B cell (primary cell): ENCODE measurements around the gene RCBTB2. TPM values are rescaled to one million over a fixed set of nuclear protein-coding genes. Genes with fewer than 3 reads are reported as not detected.

ENCODE experiments used
- ATAC-seq: fragments of 200-7000 bp; cut with Tn5 transposase; one replicate; pipeline ENCODE4 v1.10.0; 2021; ENCODE audit warnings: low read depth, mild to moderate bottlenecking, moderate number of reproducible peaks, moderate library complexity
- CTCF ChIA-PET: fragments of 350-600 bp; sonication (Branson Sonifier 250); formaldehyde crosslinking; loops from one replicate; lab custom pipeline; 2021; ENCODE audit warnings: antibody characterized with exemption, inconsistent platforms; lab: Charles Lee
- POLR2A ChIA-PET: fragments of 350-600 bp; sonication (Branson Sonifier 250); formaldehyde crosslinking; loops from one replicate; lab custom pipeline; 2021; ENCODE audit warnings: antibody characterized with exemption; lab: Charles Lee
- DNase-seq: peaks from one replicate; pipeline ENCODE4 v3.0.0; 2013
- H2AFZ ChIP-seq: 2 replicates; pipeline ENCODE4 v1.6.1; 2012; ENCODE audit warnings: mild to moderate bottlenecking, low read depth, low read length; ENCODE audit not compliant: insufficient read depth, poor library complexity, severe bottlenecking
- H3K27ac ChIP-seq, 2 donors: 1 replicate in 1 of 2; 2 replicates in 1 of 2; pipeline ENCODE4 v1.5.1; 2012 to 2013; ENCODE audit warnings: low read length in 2 of 2, mild to moderate bottlenecking in 2 of 2, moderate library complexity in 1 of 2
- H3K27me3 ChIP-seq, 4 experiments: fragments of 200-600 bp in 1 of 4; sonication (generic) in 1 of 4; replicated peaks in 1 of 4; 1 replicate in 2 of 4; 2 replicates in 2 of 4; pipeline versions ENCODE4 v1.6.1 to v1.7.0; 2013 to 2016; ENCODE audit warnings: low read length in 3 of 4, mild to moderate bottlenecking in 2 of 4, mixed read lengths in 1 of 4, moderate library complexity in 1 of 4; ENCODE audit not compliant: insufficient read depth in 4 of 4, control insufficient read depth in 3 of 4; ENCODE audit errors: control extremely low read depth in 1 of 4
- H3K36me3 ChIP-seq, 2 experiments: replicated peaks in 1 of 2; 1 replicate in 1 of 2; 2 replicates in 1 of 2; pipeline versions ENCODE4 v1.6.1 to v1.7.1; 2013; ENCODE audit warnings: low read length in 1 of 2; ENCODE audit not compliant: insufficient read depth in 2 of 2, control insufficient read depth in 1 of 2; ENCODE audit errors: control extremely low read depth in 1 of 2, extremely low read depth in 1 of 2
- H3K4me1 ChIP-seq, 2 donors: fragments of 200-600 bp in 1 of 2; sonication (generic) in 1 of 2; 1 replicate in 1 of 2; 2 replicates in 1 of 2; pipeline versions ENCODE4 v1.5.1 to v1.6.1; 2013 to 2017; ENCODE audit warnings: low read length in 2 of 2; ENCODE audit not compliant: control insufficient read depth in 2 of 2, insufficient read depth in 2 of 2
- H3K4me2 ChIP-seq: replicated peaks from 2 replicates; pipeline ENCODE3; 2012; ENCODE audit warnings: mild to moderate bottlenecking, low read depth, low read length; ENCODE audit not compliant: poor library complexity, severe bottlenecking
- H3K4me3 ChIP-seq, 5 experiments: fragments of 200-600 bp in 1 of 5; sonication (generic) in 1 of 5; 1 replicate in 3 of 5; 2 replicates in 2 of 5; pipeline versions ENCODE4 v1.5.1 to v1.7.0; 2011 to 2016; ENCODE audit warnings: low read length in 4 of 5, mild to moderate bottlenecking in 4 of 5, low read depth in 2 of 5, control low read depth in 1 of 5, moderate library complexity in 1 of 5; ENCODE audit not compliant: insufficient read depth in 1 of 5; ENCODE audit errors: control extremely low read depth in 1 of 5, extremely low read depth in 1 of 5
- H3K79me2 ChIP-seq: fragments of 200-600 bp; sonication (generic); one replicate; pipeline ENCODE4 v1.6.0; 2016; ENCODE audit warnings: low read length; ENCODE audit not compliant: control insufficient read depth, insufficient read depth
- H3K9ac ChIP-seq: fragments of 200-600 bp; sonication (generic); 2 replicates; pipeline ENCODE4 v1.6.1; 2017; ENCODE audit warnings: mild to moderate bottlenecking, low read length, moderate library complexity
- H3K9me3 ChIP-seq, 3 donors: one replicate each; pipeline versions ENCODE4 v1.6.1 to v1.7.1; 2013; ENCODE audit warnings: low read length in 2 of 3; ENCODE audit not compliant: control insufficient read depth in 2 of 3, insufficient read depth in 1 of 3; ENCODE audit errors: control extremely low read depth in 1 of 3
- H4K20me1 ChIP-seq: 2 replicates; pipeline ENCODE4 v1.6.0; 2012; ENCODE audit warnings: mild to moderate bottlenecking, low read length; ENCODE audit not compliant: insufficient read depth, control insufficient read depth, poor library complexity, severe bottlenecking
- H3K27ac Mint-ChIP-seq: one replicate; pipeline ENCODE4 v1.8.0; 2021; ENCODE audit warnings: mixed read lengths
- H3K27me3 Mint-ChIP-seq: one replicate; pipeline ENCODE4 v1.8.0; 2021; ENCODE audit warnings: mixed read lengths
- H3K4me1 Mint-ChIP-seq: one replicate; pipeline ENCODE4 v1.8.0; 2021; ENCODE audit warnings: mixed read lengths
- H3K4me3 Mint-ChIP-seq: one replicate; pipeline ENCODE4 v1.8.0; 2021; ENCODE audit warnings: mixed read lengths
- H3K9me3 Mint-ChIP-seq: one replicate; pipeline ENCODE4 v1.8.0; 2022; ENCODE audit warnings: mixed read lengths; ENCODE audit not compliant: insufficient read depth
- CTCF ChIP-seq: fragments of 200-600 bp; IDR thresholded peaks from one replicate; pipeline ENCODE4 v1.8.0; 2022; ENCODE audit warnings: antibody characterized with exemption, mild to moderate bottlenecking
- EZH2 ChIP-seq: IDR thresholded peaks from 2 replicates; pipeline ENCODE4 v1.6.1; 2012; ENCODE audit warnings: borderline replicate concordance, low read depth, mild to moderate bottlenecking, moderate library complexity, low read length; ENCODE audit not compliant: insufficient read depth, poor library complexity, severe bottlenecking
- WGBS: methylation state at CpG from one replicate; pipeline ENCODE4 v1.1.5; 2013; ENCODE audit warnings: missing lambda C conversion rate; ENCODE audit not compliant: insufficient coverage; 5-methylcytosine and 5-hydroxymethylcytosine counted together
- intact Hi-C: fragments of 100-400 bp; cut with micrococcal nuclease; formaldehyde crosslinking; loops from one replicate; pipeline ENCODE4 v1.10.0; 2022
- polyA plus RNA-seq: library from polyadenylated mRNA; depleted of rRNA; stranded (reverse); fragments of >200 nt; gene quantifications from 2 replicates; pipeline ENCODE4 v1.2.3, GENCODE V29; 2012
- total RNA-seq, 2 donors: library from RNA; stranded (reverse); fragments of 120-200 nt in 1 of 2; gene quantifications; 1 replicate in 1 of 2; 2 replicates in 1 of 2; pipeline versions ENCODE4 v1.2.3 to v1.2.4, GENCODE V29; 2013 to 2022

RCBTB2 gene
- total and polyA plus RNA-seq, 2 donors (not counting 1 experiment from before 2014, with no cell fraction given): 1.4 to 2.7 TPM

- H2AFZ ChIP-seq: no peak overlapping the region
- POLR2A ChIA-PET: no interaction called here
- TF ChIP-seq EZH2: no peak
- TF ChIP-seq CTCF: no peak
These were observed 21.2 kb downstream of the RCBTB2 start for GRCh38 chr13:48511621-48512230.

GRCh38 chr13:48510698-48511097 lies 22.2 kb downstream of the RCBTB2 start:
- Mint-ChIP-seq H3K4me3 (no peak overlapping the region), H3K27me3 (peaks cover 22% of the 10 kb centered on the region), H3K4me1 (peaks cover 13% of the 10 kb centered on the region), H3K27ac (no peak overlapping the region), H3K9me3 (no peaks in the 10 kb centered on the region)
- peaks cover 13% of the 10 kb centered on the region for H4K20me1 ChIP-seq
- ChIA-PET POLR2A (no interaction called here), CTCF (no interaction called here)
- H3K79me2 ChIP-seq: no peaks in the 10 kb centered on the region
- no peak overlapping the region for H3K4me2 ChIP-seq
- DNase-seq (no peak), ATAC-seq (no peak)
- no peak overlapping the region for H3K4me3 ChIP-seq
- peaks cover 13 to 16% of the 10 kb centered on the region in 2 donors for H3K4me1 ChIP-seq
- intact Hi-C loops: no loop called here
- no peak overlapping the region for H2AFZ ChIP-seq
- TF ChIP-seq CTCF: no peak
- peaks cover 0 to 34% (median 7%) of the 10 kb centered on the region in 4 experiments for H3K27me3 ChIP-seq
- H3K36me3 ChIP-seq: no peaks in the 10 kb centered on the region
- H3K9ac ChIP-seq: no peak overlapping the region
- H3K9me3 ChIP-seq: peaks cover 0 to 10% (median 0%) of the 10 kb centered on the region in 3 donors
- WGBS: no CpG with 5 or more reads among the region's 5 CpGs
- H3K27ac ChIP-seq: no peak overlapping the region

More at GRCh38 chr13:48511621-48512230, 21.2 kb downstream of the RCBTB2 start:
- no peak for DNase-seq
- H3K9me3 Mint-ChIP-seq: no peaks in the 10 kb centered on the region
- H3K4me2 ChIP-seq: no peak overlapping the region
- H3K4me1 Mint-ChIP-seq: peaks cover 3% of the 10 kb centered on the region
- no peak for ATAC-seq
- H3K9me3 ChIP-seq: peaks cover 0 to 5% (median 0%) of the 10 kb centered on the region in 3 donors
- no peak overlapping the region for H3K27ac ChIP-seq
- 100% methylated on average over 5 of the region's 10 CpGs for WGBS
- no peak overlapping the region for H3K4me3 ChIP-seq
- H3K27me3 Mint-ChIP-seq: peaks cover 17% of the 10 kb centered on the region
- no peaks in the 10 kb centered on the region for H3K36me3 ChIP-seq
- no peak overlapping the region for H3K4me3 Mint-ChIP-seq
- H3K27ac Mint-ChIP-seq: no peak overlapping the region
- H3K27me3 ChIP-seq: peaks cover 0 to 32% (median 5%) of the 10 kb centered on the region in 4 experiments
- H3K79me2 ChIP-seq: no peaks in the 10 kb centered on the region
- H3K9ac ChIP-seq: no peak overlapping the region
- intact Hi-C loops: no loop called here
- peaks cover 3 to 5% of the 10 kb centered on the region in 2 donors for H3K4me1 ChIP-seq
- CTCF ChIA-PET: no interaction called here
- peaks cover 6% of the 10 kb centered on the region for H4K20me1 ChIP-seq
